Astrocyte (in vitro differentiated cells and primary cell): ENCODE data around the gene ZNF862. TPM values are rescaled to one million over a fixed set of nuclear protein-coding genes. Genes with fewer than 3 reads are reported as not detected.

Experiments
- DNase-seq: peaks from one replicate; pipeline ENCODE4 v3.0.0-alpha.2; 2010; ENCODE audit warnings: low read depth
- FAIRE-seq: peaks from 2 replicates; lab custom pipeline; 2011; peaks lifted over from hg19 to GRCh38; lab: Jason Lieb, UNC
- H2AFZ ChIP-seq: 2 replicates; pipeline ENCODE4 v1.6.0; 2012; ENCODE audit warnings: low read depth, low read length, inconsistent platforms
- H3K27ac ChIP-seq: 2 replicates; pipeline ENCODE4 v1.5.1; 2011; ENCODE audit warnings: low read depth, low read length, inconsistent platforms
- H3K27me3 ChIP-seq: 2 replicates; pipeline ENCODE4 v1.6.0; 2011; ENCODE audit warnings: low read length, inconsistent platforms; ENCODE audit not compliant: insufficient read depth
- H3K36me3 ChIP-seq: 2 replicates; pipeline ENCODE4 v1.5.1; 2011; ENCODE audit warnings: low read length, inconsistent platforms; ENCODE audit not compliant: insufficient read depth
- H3K4me1 ChIP-seq: 2 replicates; pipeline ENCODE4 v1.5.1; 2011; ENCODE audit warnings: low read length, inconsistent platforms; ENCODE audit not compliant: insufficient read depth
- H3K4me2 ChIP-seq: 2 replicates; pipeline ENCODE4 v1.6.0; 2012; ENCODE audit warnings: low read length, inconsistent platforms
- H3K4me3 ChIP-seq: 2 replicates; pipeline ENCODE4 v1.5.1; 2011; ENCODE audit warnings: low read depth, mild to moderate bottlenecking, low read length, inconsistent platforms; ENCODE audit not compliant: insufficient read depth
- H3K79me2 ChIP-seq: 2 replicates; pipeline ENCODE4 v1.6.0; 2012; ENCODE audit warnings: mild to moderate bottlenecking, low read length, inconsistent platforms; ENCODE audit not compliant: insufficient read depth
- H3K9ac ChIP-seq: 2 replicates; pipeline ENCODE4 v1.6.0; 2012; ENCODE audit warnings: mild to moderate bottlenecking, low read length, inconsistent platforms
- H3K9me3 ChIP-seq: 2 replicates; pipeline ENCODE4 v1.5.1; 2012; ENCODE audit warnings: low read depth, mild to moderate bottlenecking, low read length, inconsistent platforms; ENCODE audit not compliant: insufficient read depth
- H4K20me1 ChIP-seq: 2 replicates; pipeline ENCODE4 v1.6.0; 2012; ENCODE audit warnings: low read length, inconsistent platforms; ENCODE audit not compliant: insufficient read depth
- H3K27ac Mint-ChIP-seq: one replicate; pipeline ENCODE4 v1.8.0; 2021; ENCODE audit warnings: mild to moderate bottlenecking, mixed read lengths; ENCODE audit not compliant: unreplicated experiment
- H3K27me3 Mint-ChIP-seq: one replicate; pipeline ENCODE4 v1.8.0; 2021; ENCODE audit warnings: low read depth, mixed read lengths; ENCODE audit not compliant: unreplicated experiment
- H3K36me3 Mint-ChIP-seq: one replicate; pipeline ENCODE4 v1.8.0; 2021; ENCODE audit warnings: low read depth, mixed read lengths; ENCODE audit not compliant: unreplicated experiment
- H3K4me1 Mint-ChIP-seq: one replicate; pipeline ENCODE4 v1.8.0; 2021; ENCODE audit warnings: low read depth, mixed read lengths; ENCODE audit not compliant: unreplicated experiment
- H3K4me3 Mint-ChIP-seq: one replicate; pipeline ENCODE4 v1.8.0; 2021; ENCODE audit warnings: mild to moderate bottlenecking, moderate library complexity, mixed read lengths; ENCODE audit not compliant: unreplicated experiment
- H3K9me3 Mint-ChIP-seq: one replicate; pipeline ENCODE4 v1.8.0; 2021; ENCODE audit warnings: mild to moderate bottlenecking, mixed read lengths; ENCODE audit not compliant: unreplicated experiment
- EZH2 ChIP-seq: IDR thresholded peaks from 2 replicates; pipeline ENCODE4 v1.6.1; 2012; ENCODE audit warnings: mild to moderate bottlenecking, low read length, inconsistent platforms; ENCODE audit not compliant: insufficient read depth
- total RNA-seq: library from RNA; stranded (reverse); gene quantifications from 2 replicates; pipeline ENCODE4 v1.2.1, GENCODE V29; 2021
- TF ChIP-seq, protein P1 (sequence below): IDR thresholded peaks from 2 replicates; pipeline ENCODE4 v1.5.1; 2011; ENCODE audit warnings: low read depth, mild to moderate bottlenecking, inconsistent platforms, low read length, moderate library complexity; ENCODE audit not compliant: insufficient read depth

Gene ZNF862
- total RNA-seq, 1 donor from 2014 or later, result 13.2 TPM

DNA sequence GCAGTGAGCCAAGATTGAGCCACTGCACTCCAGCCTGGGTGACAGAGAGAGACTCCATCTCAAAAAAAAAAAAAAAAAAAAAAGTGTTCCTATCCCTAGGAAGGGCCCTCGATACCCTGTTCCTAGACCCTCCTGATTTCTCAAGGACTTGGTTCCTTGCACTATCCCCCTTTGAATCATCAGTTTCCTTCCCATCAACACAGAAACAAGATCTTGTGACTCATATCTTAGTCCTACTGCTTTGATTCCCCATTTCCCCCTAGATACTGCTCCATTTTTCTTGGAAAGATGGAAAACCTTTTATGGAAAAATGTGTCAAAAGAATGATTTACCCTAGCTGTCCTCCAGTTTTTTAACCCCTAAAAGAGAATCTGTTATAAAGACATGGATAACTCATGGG lies 1.7 kb upstream of the ZNF862 start:
- H3K27ac Mint-ChIP-seq, result no peak overlapping the region
- no peak for DNase-seq
- no peaks in the 10 kb centered on the region for H3K36me3 Mint-ChIP-seq
- no peak overlapping the region for H3K4me3 ChIP-seq
- H2AFZ ChIP-seq, result no peak overlapping the region
- FAIRE-seq, result no peak
- no peaks in the 10 kb centered on the region for H3K36me3 ChIP-seq
- H3K9ac ChIP-seq, result no peak overlapping the region
- no peaks in the 10 kb centered on the region for H4K20me1 ChIP-seq
- peaks cover 13% of the 10 kb centered on the region for H3K27me3 ChIP-seq
- no peaks in the 10 kb centered on the region for H3K9me3 Mint-ChIP-seq
- peaks cover 25% of the 10 kb centered on the region for H3K27me3 Mint-ChIP-seq
- H3K27ac ChIP-seq, result no peak overlapping the region
- TF ChIP-seq, protein P1, sequence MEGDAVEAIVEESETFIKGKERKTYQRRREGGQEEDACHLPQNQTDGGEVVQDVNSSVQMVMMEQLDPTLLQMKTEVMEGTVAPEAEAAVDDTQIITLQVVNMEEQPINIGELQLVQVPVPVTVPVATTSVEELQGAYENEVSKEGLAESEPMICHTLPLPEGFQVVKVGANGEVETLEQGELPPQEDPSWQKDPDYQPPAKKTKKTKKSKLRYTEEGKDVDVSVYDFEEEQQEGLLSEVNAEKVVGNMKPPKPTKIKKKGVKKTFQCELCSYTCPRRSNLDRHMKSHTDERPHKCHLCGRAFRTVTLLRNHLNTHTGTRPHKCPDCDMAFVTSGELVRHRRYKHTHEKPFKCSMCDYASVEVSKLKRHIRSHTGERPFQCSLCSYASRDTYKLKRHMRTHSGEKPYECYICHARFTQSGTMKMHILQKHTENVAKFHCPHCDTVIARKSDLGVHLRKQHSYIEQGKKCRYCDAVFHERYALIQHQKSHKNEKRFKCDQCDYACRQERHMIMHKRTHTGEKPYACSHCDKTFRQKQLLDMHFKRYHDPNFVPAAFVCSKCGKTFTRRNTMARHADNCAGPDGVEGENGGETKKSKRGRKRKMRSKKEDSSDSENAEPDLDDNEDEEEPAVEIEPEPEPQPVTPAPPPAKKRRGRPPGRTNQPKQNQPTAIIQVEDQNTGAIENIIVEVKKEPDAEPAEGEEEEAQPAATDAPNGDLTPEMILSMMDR, result no peak
- no peak for TF ChIP-seq EZH2
- peaks cover 14% of the 10 kb centered on the region for H3K79me2 ChIP-seq
- H3K4me1 ChIP-seq, result peaks cover 8% of the 10 kb centered on the region
- H3K4me2 ChIP-seq, result no peak overlapping the region
- H3K4me3 Mint-ChIP-seq, result no peak overlapping the region
- no peaks in the 10 kb centered on the region for H3K9me3 ChIP-seq
- peaks cover 1% of the 10 kb centered on the region for H3K4me1 Mint-ChIP-seq

- peak overlapping the region; percentile 41 for H2AFZ ChIP-seq
- H3K4me3 Mint-ChIP-seq, result peak overlapping the region; percentile 88
- H3K4me1 Mint-ChIP-seq, result peaks cover 1% of the 10 kb centered on the region
- no peaks in the 10 kb centered on the region for H3K36me3 ChIP-seq
- peaks cover 20% of the 10 kb centered on the region for H3K27me3 Mint-ChIP-seq
- no peak overlapping the region for H3K4me3 ChIP-seq
- no peak overlapping the region for H3K27ac ChIP-seq
- DNase-seq (no peak), FAIRE-seq (no peak)
- peak overlapping the region; percentile 1 for H3K27ac Mint-ChIP-seq
- no peaks in the 10 kb centered on the region for H3K9me3 Mint-ChIP-seq
- no peaks in the 10 kb centered on the region for H3K36me3 Mint-ChIP-seq
- no peak overlapping the region for H3K9ac ChIP-seq
- peak overlapping the region; percentile 94 for H3K4me2 ChIP-seq
- no peaks in the 10 kb centered on the region for H4K20me1 ChIP-seq
- TF ChIP-seq, protein P1, result no peak
- TF ChIP-seq EZH2, result no peak
- no peaks in the 10 kb centered on the region for H3K9me3 ChIP-seq
- peaks cover 8% of the 10 kb centered on the region for H3K4me1 ChIP-seq
- H3K27me3 ChIP-seq, result peaks cover 9% of the 10 kb centered on the region
- peaks cover 14% of the 10 kb centered on the region for H3K79me2 ChIP-seq
Observed at GRCh38 chr7:149837564-149838223, 481 bp upstream of the ZNF862 start.

DNA sequence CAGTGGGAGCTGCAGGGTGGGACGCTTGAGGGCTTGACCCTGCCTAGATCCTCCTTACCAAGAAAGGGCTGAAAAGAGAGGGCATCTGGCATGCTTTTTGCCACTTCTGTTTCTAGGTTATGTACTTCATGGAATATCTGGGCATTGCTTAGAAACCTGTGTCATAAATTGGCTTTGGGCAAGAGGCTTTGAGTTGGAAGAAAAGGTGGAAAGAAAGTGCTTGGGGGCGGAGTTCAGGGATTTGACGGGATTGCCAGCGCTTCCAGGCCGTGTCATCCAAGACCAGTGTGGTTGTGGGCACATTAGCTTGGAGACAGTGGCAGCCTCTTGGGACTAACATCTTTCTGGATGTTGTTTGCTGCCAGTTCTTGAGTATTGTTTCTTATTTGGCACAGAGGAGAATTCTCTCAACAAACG lies 825 bp downstream of the ZNF862 start:
- peaks cover 13% of the 10 kb centered on the region for H3K27me3 Mint-ChIP-seq

More for the DNA sequence above, 825 bp downstream of the ZNF862 start:
- TF ChIP-seq, protein P1, result no peak
- no peak for TF ChIP-seq EZH2
- peak; percentile 14 for DNase-seq
- no peaks in the 10 kb centered on the region for H3K9me3 ChIP-seq
- peak overlapping the region; percentile 28 for H3K27ac Mint-ChIP-seq
- peak overlapping the region; percentile 87 for H3K4me3 Mint-ChIP-seq
- H3K36me3 Mint-ChIP-seq, result no peaks in the 10 kb centered on the region
- peak overlapping the region; percentile 59 for H3K27ac ChIP-seq
- H3K79me2 ChIP-seq, result peaks cover 14% of the 10 kb centered on the region
- H3K9me3 Mint-ChIP-seq, result no peaks in the 10 kb centered on the region
- peak overlapping the region; percentile 91 for H2AFZ ChIP-seq
- H3K9ac ChIP-seq, result peak overlapping the region; percentile 87
- no peaks in the 10 kb centered on the region for H3K36me3 ChIP-seq
- H4K20me1 ChIP-seq, result no peaks in the 10 kb centered on the region
- FAIRE-seq, result no peak
- H3K4me1 Mint-ChIP-seq, result peaks cover 1% of the 10 kb centered on the region
- H3K27me3 ChIP-seq, result peaks cover 9% of the 10 kb centered on the region
- peak overlapping the region; percentile 94 for H3K4me2 ChIP-seq
- H3K4me1 ChIP-seq, result peaks cover 8% of the 10 kb centered on the region
- H3K4me3 ChIP-seq, result peak overlapping the region; percentile 84
